ENCODE data around the gene DCANP1.

The DCANP1 gene

GRCh38 chr5:135439231-135440205, 7.6 kb downstream of the DCANP1 start:
- no peak for DNase-seq

GRCh38 chr5:135438636-135439221, 8.4 kb downstream of the DCANP1 start:
- DNase-seq: no peak

- no peak for DNase-seq
Measured at GRCh38 chr5:135437796-135438560, 9.2 kb downstream of the DCANP1 start.

GRCh38 chr5:135437422-135437795, 9.7 kb downstream of the DCANP1 start:
- no peak for DNase-seq

- DNase-seq: no peak
Measured at GRCh38 chr5:135436951-135437418, 10.2 kb downstream of the DCANP1 start.

GRCh38 chr5:135435467-135436330, 11.4 kb downstream of the DCANP1 start:
- no peak for DNase-seq

GRCh38 chr5:135434591-135435466, 12.3 kb downstream of the DCANP1 start:
- DNase-seq: no peak

- DNase-seq: no peak
Measured at GRCh38 chr5:135433681-135434426, 13.3 kb downstream of the DCANP1 start.

- DNase-seq: no peak
Measured at GRCh38 chr5:135432113-135432512, 15.0 kb downstream of the DCANP1 start.

GRCh38 chr5:135430135-135430437, 17.1 kb downstream of the DCANP1 start:
- DNase-seq: no peak

- DNase-seq: peak in 1 of 2 experiments; percentile 45
Measured at GRCh38 chr5:135429301-135430134, 17.6 kb downstream of the DCANP1 start.

- no peak for DNase-seq
Measured at GRCh38 chr5:135428586-135428985, 18.6 kb downstream of the DCANP1 start.

GRCh38 chr5:135426102-135427082, 20.8 kb downstream of the DCANP1 start:
- no peak for DNase-seq

GRCh38 chr5:135425641-135426040, 21.5 kb downstream of the DCANP1 start:
- no peak for DNase-seq

- no peak for DNase-seq
Measured at GRCh38 chr5:135423846-135424168, 23.3 kb downstream of the DCANP1 start.

- DNase-seq: no peak
Measured at GRCh38 chr5:135423146-135423845, 23.9 kb downstream of the DCANP1 start.

GRCh38 chr5:135422419-135422818, 24.7 kb downstream of the DCANP1 start:
- no peak for DNase-seq

- no peak for DNase-seq
Measured at GRCh38 chr5:135417083-135417482, 30.1 kb downstream of the DCANP1 start.
